Measurements from ENCODE around the gene PHF10. TPM values are rescaled to one million over a fixed set of nuclear protein-coding genes. Genes with fewer than 3 reads are reported as not detected.
A peak's percentile ranks its signal among the peaks of the same experiment; 100 is the strongest.

Gene PHF10
- total and polyA plus RNA-seq, 2 of the 4 experiments (the other 2 are of a cell fraction), result 7.3 to 15.9 TPM

GRCh38 chr6:169723991-169724493 lies 258 bp downstream of the PHF10 start:
- Histone ChIP-seq H3K4me2 (ENCODE audit: low read depth, low read length) (no peak overlapping the region), H3K18ac (ENCODE audit: low read depth, low read length) (no peak overlapping the region), H3K27me3 (ENCODE audit: control insufficient read depth, insufficient read depth, low read length) (no peaks in the 10 kb centered on the region), H3K79me1 (ENCODE audit: low read depth in 1 of 2, low read length in 2 of 2) (peaks cover 9 to 24% of the 10 kb centered on the region in 2 experiments), H3K9ac (ENCODE audit: low read depth, low read length) (peak overlapping the region; percentile 64), H4K5ac (ENCODE audit: low read depth, low read length) (no peak overlapping the region), H2BK15ac (ENCODE audit: low read depth, low read length) (no peak overlapping the region), H3K56ac (ENCODE audit: extremely low read depth, insufficient read depth, low read length) (no peak overlapping the region), H4K8ac (ENCODE audit: low read depth in 2 of 2, low read length in 2 of 2) (no peak overlapping the region; a peak in 1 of 4 replicates), H3K27ac (ENCODE audit: insufficient read depth, low read length) (peak overlapping the region; percentile 70), H2AK9ac (replicated peaks; ENCODE audit: low read depth, low read length, poor library complexity) (peak overlapping the region; percentile 48), H3K23ac (ENCODE audit: low read depth, low read length) (no peak overlapping the region), H3K14ac (replicated peaks; ENCODE audit: low read depth, low read length) (no peak overlapping the region), H3K36me3 (ENCODE audit: control insufficient read depth, insufficient read depth, low read length) (no peaks in the 10 kb centered on the region; the same call in 1 of the 2 replicates), H4K91ac (ENCODE audit: insufficient read depth, low read depth, low read length) (no peak overlapping the region), H4K20me1 (ENCODE audit: insufficient read depth, low read length) (peaks cover 11% of the 10 kb centered on the region), H3K9me3 (ENCODE audit: control insufficient read depth, insufficient read depth, low read length) (no peaks in the 10 kb centered on the region), H2BK20ac (ENCODE audit: low read depth, low read length) (no peak overlapping the region), H3K4me3 (ENCODE audit: insufficient read depth, low read depth, low read length) (peak overlapping the region; percentile 98), H2AK5ac (ENCODE audit: low read depth, low read length) (no peak overlapping the region), H3K9me1 (ENCODE audit: insufficient read depth, low read length) (peaks cover 2% of the 10 kb centered on the region; the same call in 1 of the 2 replicates), H2AFZ (replicated peaks; ENCODE audit: low read length, poor library complexity) (peak overlapping the region; percentile 89), H3K4ac (ENCODE audit: low read depth, low read length) (no peak overlapping the region), H2BK120ac (ENCODE audit: low read depth, low read length) (no peak overlapping the region), H3K4me1 (ENCODE audit: control insufficient read depth, insufficient read depth, low read length) (peaks cover 4% of the 10 kb centered on the region; the same call in 1 of the 2 replicates), H2BK5ac (ENCODE audit: low read depth, low read length, poor library complexity, severe bottlenecking) (peak overlapping the region; percentile 91)
- in situ Hi-C loops (cut with MboI; ENCODE audit: low sequenced_read_pairs), result no loop called here
- dilution Hi-C loops (cut with HindIII; ENCODE audit: low sequenced_read_pairs, unreplicated experiment), result no loop called here
- POLR2A ChIA-PET (ENCODE audit: unreplicated experiment), result no interaction called here
- ATAC-seq (ENCODE audit: low read depth) (peak; percentile 62), DNase-seq (no peak)
- no TSS peak for BruUV-seq (replicated peaks)
- intact Hi-C loops (cut with micrococcal nuclease), result loop anchor here (1.0 to 5.0 kb wide), 6 partner anchors 19 to 808 kb away; partner anchors contain the start of genes DYNLT2, ERMARD and FAM120B
- CTCF ChIA-PET, result no interaction called here
- TF ChIP-seq CHD1 (IDR thresholded peaks at IDR 0.05; ENCODE audit: low read depth, low read length), result no peak
- no peak for TF ChIP-seq CTCF (conservative IDR thresholded peaks at IDR 0.05; ENCODE audit: low read depth, low read length)
- TF ChIP-seq NFE2L2 (IDR thresholded peaks at IDR 0.05; ENCODE audit: low read depth, low read length), result no peak
- no peak for TF ChIP-seq POLR2A (IDR thresholded peaks at IDR 0.05; ENCODE audit: low read depth, low read length)
- no peak for TF ChIP-seq MAFK (IDR thresholded peaks at IDR 0.05; ENCODE audit: low read depth, low read length)
- TF ChIP-seq RCOR1 (IDR thresholded peaks at IDR 0.05; ENCODE audit: insufficient replicate concordance, low read length), result no peak
- no peak for TF ChIP-seq SMC3 (IDR thresholded peaks at IDR 0.05; ENCODE audit: low read depth, low read length)
- no peak for TF ChIP-seq RAD21 (IDR thresholded peaks at IDR 0.05; ENCODE audit: low read length)
- no peak for TF ChIP-seq FOS (IDR thresholded peaks at IDR 0.05; ENCODE audit: low read depth, low read length)
- no peak for TF ChIP-seq MXI1 (IDR thresholded peaks at IDR 0.05; ENCODE audit: borderline replicate concordance, low read depth, low read length)
- TF ChIP-seq RFX5 (IDR thresholded peaks at IDR 0.05; ENCODE audit: low read depth, low read length), result no peak
- TF ChIP-seq USF2 (IDR thresholded peaks at IDR 0.05; ENCODE audit: low read depth, low read length), result no peak
- no peak for TF ChIP-seq BHLHE40 (IDR thresholded peaks at IDR 0.05; ENCODE audit: low read depth, low read length)
- WGBS, 2 experiments (ENCODE audit: extremely low coverage in 2 of 2, insufficient read length in 1 of 2), result 0% methylated on average over 18 of the region's 89 CpGs; no CpG with 5 or more reads in 1 of the 2 experiments

Measured in IMR-90 (cell line).